GM21576 (cell line): ENCODE measurements around the gene C16orf92.

Source experiments
- ATAC-seq: cut with Tn5 transposase; IDR thresholded peaks from one replicate; pipeline ENCODE4 v1.9.1; 2021; ENCODE audit warnings: mild to moderate bottlenecking, moderate library complexity; ENCODE audit not compliant: unreplicated experiment

Gene C16orf92

GRCh38 chr16:30053376-30054015, 30.5 kb downstream of the C16orf92 start:
- ATAC-seq = no peak

GRCh38 chr16:30054451-30054850, 31.5 kb downstream of the C16orf92 start:
- ATAC-seq = no peak

- ATAC-seq = no peak
Measured at GRCh38 chr16:30054959-30055553, 32.1 kb downstream of the C16orf92 start.

GRCh38 chr16:30060346-30060745, 37.3 kb downstream of the C16orf92 start:
- no peak for ATAC-seq

GRCh38 chr16:30060836-30061554, 38.0 kb downstream of the C16orf92 start:
- no peak for ATAC-seq

GRCh38 chr16:30063278-30063892, 40.4 kb downstream of the C16orf92 start:
- no peak for ATAC-seq

- peak; percentile 37 for ATAC-seq
Measured at GRCh38 chr16:30063893-30064728, 41.1 kb downstream of the C16orf92 start.

GRCh38 chr16:30064729-30065101, 41.7 kb downstream of the C16orf92 start:
- ATAC-seq = no peak

GRCh38 chr16:30065102-30065942, 42.3 kb downstream of the C16orf92 start, which contains the start of gene ALDOA:
ALDOA (plus strand) TSS chr16:30065760; CDS start chr16:30066898, 1,138 bp downstream.
- peak; percentile 63 for ATAC-seq

- ATAC-seq = no peak
Measured at GRCh38 chr16:30065943-30066760, 43.2 kb downstream of the C16orf92 start.

GRCh38 chr16:30066761-30067583, 44.0 kb downstream of the C16orf92 start:
- ATAC-seq = no peak

GRCh38 chr16:30067584-30067916, 44.6 kb downstream of the C16orf92 start:
- ATAC-seq = no peak

GRCh38 chr16:30068333-30068732, 45.3 kb downstream of the C16orf92 start:
- ATAC-seq = no peak

- ATAC-seq = no peak
Measured at GRCh38 chr16:30068750-30069610, 46.0 kb downstream of the C16orf92 start.

GRCh38 chr16:30069611-30070462, 46.8 kb downstream of the C16orf92 start:
- no peak for ATAC-seq

- no peak for ATAC-seq
Measured at GRCh38 chr16:30070490-30070889, 47.5 kb downstream of the C16orf92 start.
